ENCODE data around the gene TAF10. TPM values are rescaled to one million over a fixed set of nuclear protein-coding genes. Genes with fewer than 3 reads are reported as not detected.
A peak's percentile ranks its signal among the peaks of the same experiment; 100 is the strongest.

TAF10 gene
- total and polyA plus RNA-seq, 2 of the 13 experiments (the other 11 are each of a cell fraction or from before 2014, with no cell fraction given): 71.3 to 134 TPM

DNA sequence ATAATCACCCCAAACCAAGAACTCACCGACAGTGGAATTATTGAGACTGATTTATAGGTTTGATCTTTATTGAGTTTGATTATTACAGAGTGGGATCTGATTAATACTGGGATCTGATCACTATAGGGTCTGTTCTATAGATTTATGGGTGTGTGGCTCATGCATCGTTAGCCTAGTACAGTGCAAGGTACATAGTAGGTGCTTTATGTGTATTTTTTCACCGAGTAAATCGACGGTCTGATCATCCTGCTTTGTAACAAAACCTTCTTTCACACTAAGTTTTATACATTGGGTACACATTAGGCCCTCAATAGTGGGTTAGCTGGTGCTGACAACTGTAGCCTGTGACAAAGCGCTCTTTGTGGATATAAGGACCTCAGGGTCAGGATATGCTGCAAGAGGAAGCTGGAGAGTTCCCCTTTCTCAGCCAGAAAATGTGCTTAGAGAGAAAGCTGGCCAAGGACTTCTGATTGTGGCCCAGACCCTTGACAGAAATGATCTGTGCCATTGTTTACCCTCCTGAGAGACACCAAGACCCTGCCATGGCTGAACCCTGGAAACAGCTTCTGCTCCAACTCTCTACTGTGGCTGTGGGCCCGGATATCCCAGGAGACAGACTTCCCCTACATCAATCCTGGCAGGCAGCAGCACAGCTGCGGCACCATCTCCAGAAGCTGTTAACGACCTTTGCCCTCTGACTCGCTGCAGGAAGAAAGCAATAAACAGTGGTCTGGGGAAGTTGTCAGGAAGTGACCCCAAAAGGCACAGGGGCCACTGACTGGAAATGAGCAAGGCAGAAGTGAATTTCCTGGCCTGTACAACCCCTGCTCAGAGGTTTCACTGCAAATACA lies 23.3 kb upstream of the TAF10 start (continued):
- TF ChIP-seq FOSL1 (CRISPR knock-in tag; IDR thresholded peaks at IDR 0.05; ENCODE audit: borderline replicate concordance) (no peak), FOXO4 (CRISPR knock-in tag; conservative IDR thresholded peaks at IDR 0.05) (no peak), NFIC (IDR thresholded peaks at IDR 0.05; ENCODE audit: low read length) (0 out of 2 replicates have a peak, but pooled peaks have one; percentile 1), RERE (CRISPR knock-in tag; IDR thresholded peaks at IDR 0.05; ENCODE audit: low read depth) (no peak), KDM2A (CRISPR knock-in tag; IDR thresholded peaks at IDR 0.05; ENCODE audit: borderline replicate concordance, low read depth) (no peak; the same call in 1 of the 2 replicates), PCBP2 (optimal IDR thresholded peaks at IDR 0.05; ENCODE audit: low read depth, low read length, poor library complexity, severe bottlenecking) (no peak), ZSCAN21 (CRISPR knock-in tag; IDR thresholded peaks at IDR 0.05; ENCODE audit: borderline replicate concordance) (no peak), ZNF20 (CRISPR knock-in tag; IDR thresholded peaks at IDR 0.05) (no peak), E2F2 (CRISPR knock-in tag; IDR thresholded peaks at IDR 0.05; ENCODE audit: borderline replicate concordance) (no peak), POLR2G (IDR thresholded peaks at IDR 0.05; ENCODE audit: low read depth, low read length) (no peak), ZKSCAN1 (IDR thresholded peaks at IDR 0.05; ENCODE audit: low read length) (peak; percentile 93), ZNF776 (CRISPR knock-in tag; IDR thresholded peaks at IDR 0.05) (no peak), ETV5 (CRISPR knock-in tag; IDR thresholded peaks at IDR 0.05; ENCODE audit: borderline replicate concordance) (peak; percentile 80; the same call in 1 of the 2 replicates), CREM (IDR thresholded peaks at IDR 0.05) (peak; percentile 35; the same call in 1 of the 2 replicates), CREM (CRISPR knock-in tag; IDR thresholded peaks at IDR 0.05) (no peak)
- TF ChIP-seq, protein P1, sequence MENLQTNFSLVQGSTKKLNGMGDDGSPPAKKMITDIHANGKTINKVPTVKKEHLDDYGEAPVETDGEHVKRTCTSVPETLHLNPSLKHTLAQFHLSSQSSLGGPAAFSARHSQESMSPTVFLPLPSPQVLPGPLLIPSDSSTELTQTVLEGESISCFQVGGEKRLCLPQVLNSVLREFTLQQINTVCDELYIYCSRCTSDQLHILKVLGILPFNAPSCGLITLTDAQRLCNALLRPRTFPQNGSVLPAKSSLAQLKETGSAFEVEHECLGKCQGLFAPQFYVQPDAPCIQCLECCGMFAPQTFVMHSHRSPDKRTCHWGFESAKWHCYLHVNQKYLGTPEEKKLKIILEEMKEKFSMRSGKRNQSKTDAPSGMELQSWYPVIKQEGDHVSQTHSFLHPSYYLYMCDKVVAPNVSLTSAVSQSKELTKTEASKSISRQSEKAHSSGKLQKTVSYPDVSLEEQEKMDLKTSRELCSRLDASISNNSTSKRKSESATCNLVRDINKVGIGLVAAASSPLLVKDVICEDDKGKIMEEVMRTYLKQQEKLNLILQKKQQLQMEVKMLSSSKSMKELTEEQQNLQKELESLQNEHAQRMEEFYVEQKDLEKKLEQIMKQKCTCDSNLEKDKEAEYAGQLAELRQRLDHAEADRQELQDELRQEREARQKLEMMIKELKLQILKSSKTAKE (CRISPR knock-in tag; IDR thresholded peaks at IDR 0.05; ENCODE audit: borderline replicate concordance): no peak
- TF ChIP-seq, protein P2, sequence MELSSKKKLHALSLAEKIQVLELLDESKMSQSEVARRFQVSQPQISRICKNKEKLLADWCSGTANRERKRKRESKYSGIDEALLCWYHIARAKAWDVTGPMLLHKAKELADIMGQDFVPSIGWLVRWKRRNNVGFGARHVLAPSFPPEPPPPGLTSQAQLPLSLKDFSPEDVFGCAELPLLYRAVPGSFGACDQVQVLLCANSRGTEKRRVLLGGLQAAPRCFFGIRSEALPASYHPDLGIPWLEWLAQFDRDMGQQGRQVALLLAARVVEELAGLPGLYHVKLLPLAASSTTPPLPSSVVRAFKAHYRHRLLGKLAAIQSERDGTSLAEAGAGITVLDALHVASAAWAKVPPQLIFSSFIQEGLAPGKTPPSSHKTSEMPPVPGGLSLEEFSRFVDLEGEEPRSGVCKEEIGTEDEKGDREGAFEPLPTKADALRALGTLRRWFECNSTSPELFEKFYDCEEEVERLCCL (CRISPR knock-in tag; IDR thresholded peaks at IDR 0.05; ENCODE audit: borderline replicate concordance): no peak

Data from HepG2 (cell line).